Measurements from ENCODE around the gene ELMOD1.
A peak's percentile ranks its signal among the peaks of the same experiment; 100 is the strongest.

ELMOD1 gene

DNA sequence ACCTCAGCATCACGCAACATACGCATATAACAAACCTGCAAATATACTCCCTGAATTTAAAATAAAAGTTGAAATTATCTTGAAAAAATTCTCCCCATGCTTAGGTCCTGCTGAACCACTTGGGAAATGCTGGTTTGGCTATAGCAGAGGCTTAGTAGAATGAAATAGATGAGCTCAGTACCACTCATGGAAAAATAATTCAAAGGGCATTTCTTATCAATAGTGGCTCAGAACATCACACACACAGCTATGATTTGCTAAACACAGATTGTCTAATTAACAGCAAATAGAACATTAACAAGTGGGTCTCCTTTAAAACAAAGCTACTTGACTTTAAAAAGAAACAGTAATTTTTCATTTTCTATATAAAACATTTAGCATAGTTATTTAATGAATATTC, 21.5 kb downstream of the ELMOD1 start:
- TF ChIP-seq, protein P1, sequence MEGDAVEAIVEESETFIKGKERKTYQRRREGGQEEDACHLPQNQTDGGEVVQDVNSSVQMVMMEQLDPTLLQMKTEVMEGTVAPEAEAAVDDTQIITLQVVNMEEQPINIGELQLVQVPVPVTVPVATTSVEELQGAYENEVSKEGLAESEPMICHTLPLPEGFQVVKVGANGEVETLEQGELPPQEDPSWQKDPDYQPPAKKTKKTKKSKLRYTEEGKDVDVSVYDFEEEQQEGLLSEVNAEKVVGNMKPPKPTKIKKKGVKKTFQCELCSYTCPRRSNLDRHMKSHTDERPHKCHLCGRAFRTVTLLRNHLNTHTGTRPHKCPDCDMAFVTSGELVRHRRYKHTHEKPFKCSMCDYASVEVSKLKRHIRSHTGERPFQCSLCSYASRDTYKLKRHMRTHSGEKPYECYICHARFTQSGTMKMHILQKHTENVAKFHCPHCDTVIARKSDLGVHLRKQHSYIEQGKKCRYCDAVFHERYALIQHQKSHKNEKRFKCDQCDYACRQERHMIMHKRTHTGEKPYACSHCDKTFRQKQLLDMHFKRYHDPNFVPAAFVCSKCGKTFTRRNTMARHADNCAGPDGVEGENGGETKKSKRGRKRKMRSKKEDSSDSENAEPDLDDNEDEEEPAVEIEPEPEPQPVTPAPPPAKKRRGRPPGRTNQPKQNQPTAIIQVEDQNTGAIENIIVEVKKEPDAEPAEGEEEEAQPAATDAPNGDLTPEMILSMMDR (IDR thresholded peaks at IDR 0.05; ENCODE audit: low read depth, low read length) = no peak
- H3K4me3 ChIP-seq (replicated peaks in 1 of 2; ENCODE audit: low read depth in 2 of 2, low read length in 2 of 2) = no peak overlapping the region
- no peak for DNase-seq (ENCODE audit: low read depth in 2 of 2)

DNA sequence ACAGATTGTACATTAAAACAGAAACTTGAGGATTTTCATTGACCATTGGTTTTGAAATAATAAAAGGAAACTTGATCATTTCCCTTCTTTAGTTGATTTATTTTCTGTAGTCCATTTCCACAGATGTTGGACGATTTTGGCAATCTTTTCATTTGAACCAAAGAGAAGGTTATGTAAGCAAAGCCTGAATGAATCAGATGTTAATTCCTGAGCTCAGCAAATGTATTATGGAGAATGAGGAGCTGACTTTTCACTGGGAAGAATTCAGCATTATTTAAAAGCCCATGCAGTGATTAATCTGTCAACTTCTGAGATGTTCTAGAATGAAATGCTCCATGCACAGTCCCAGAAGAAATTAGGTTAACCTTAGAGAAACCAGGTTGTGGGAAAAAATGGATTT, 29.0 kb downstream of the ELMOD1 start:
- no peak overlapping the region for H3K4me3 ChIP-seq (replicated peaks in 1 of 2; ENCODE audit: low read depth in 2 of 2, low read length in 2 of 2)
- DNase-seq (ENCODE audit: low read depth in 2 of 2) = peak; percentile 1 to 38
- TF ChIP-seq, protein P1 (IDR thresholded peaks at IDR 0.05; ENCODE audit: low read depth, low read length) = no peak

DNA sequence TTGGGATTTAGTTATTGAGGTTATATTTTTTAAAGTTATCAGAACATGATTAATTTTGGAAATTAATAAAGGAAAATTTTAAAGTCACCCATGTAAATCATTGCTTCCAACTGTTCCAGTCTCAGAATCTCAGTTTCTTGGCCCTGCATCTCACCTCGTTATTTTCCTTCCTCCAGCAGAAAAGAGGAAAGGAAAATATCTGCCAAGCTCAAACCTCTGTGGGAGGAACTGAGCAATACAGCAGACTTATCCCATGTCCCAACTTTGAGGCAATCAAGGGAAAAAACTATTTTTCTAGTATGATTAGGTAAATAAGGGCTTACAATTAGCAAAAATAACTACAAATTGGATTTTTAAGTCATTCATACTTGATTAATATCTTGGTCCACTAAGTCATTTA, 30.1 kb downstream of the ELMOD1 start:
- H3K4me3 ChIP-seq (replicated peaks in 1 of 2; ENCODE audit: low read depth in 2 of 2, low read length in 2 of 2) = no peak overlapping the region
- TF ChIP-seq, protein P1 (IDR thresholded peaks at IDR 0.05; ENCODE audit: low read depth, low read length) = no peak
- DNase-seq (ENCODE audit: low read depth in 2 of 2) = no peak

DNA sequence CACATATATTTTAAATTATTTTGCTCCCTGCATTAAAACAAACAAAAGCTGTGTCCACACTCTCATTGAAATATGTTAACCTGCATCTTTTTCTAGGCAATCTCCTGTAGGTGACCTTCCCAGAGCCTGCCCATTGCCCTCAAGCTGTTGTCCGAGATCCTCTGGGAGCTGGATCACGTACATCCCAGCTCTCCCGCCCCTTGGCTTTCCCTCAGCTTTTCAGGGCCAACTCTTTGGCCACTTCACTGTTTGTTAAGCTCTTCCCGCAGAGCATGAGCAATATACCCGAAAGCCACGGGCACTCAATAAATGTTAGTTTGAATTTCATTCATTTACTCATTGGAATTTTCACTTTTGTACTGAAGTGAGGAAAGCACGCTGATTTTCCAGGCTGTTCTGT, 32.2 kb downstream of the ELMOD1 start:
- H3K4me3 ChIP-seq (replicated peaks in 1 of 2; ENCODE audit: low read depth in 2 of 2, low read length in 2 of 2) = no peak overlapping the region
- TF ChIP-seq, protein P1 (IDR thresholded peaks at IDR 0.05; ENCODE audit: low read depth, low read length) = no peak
- DNase-seq (ENCODE audit: low read depth in 2 of 2) = no peak

DNA sequence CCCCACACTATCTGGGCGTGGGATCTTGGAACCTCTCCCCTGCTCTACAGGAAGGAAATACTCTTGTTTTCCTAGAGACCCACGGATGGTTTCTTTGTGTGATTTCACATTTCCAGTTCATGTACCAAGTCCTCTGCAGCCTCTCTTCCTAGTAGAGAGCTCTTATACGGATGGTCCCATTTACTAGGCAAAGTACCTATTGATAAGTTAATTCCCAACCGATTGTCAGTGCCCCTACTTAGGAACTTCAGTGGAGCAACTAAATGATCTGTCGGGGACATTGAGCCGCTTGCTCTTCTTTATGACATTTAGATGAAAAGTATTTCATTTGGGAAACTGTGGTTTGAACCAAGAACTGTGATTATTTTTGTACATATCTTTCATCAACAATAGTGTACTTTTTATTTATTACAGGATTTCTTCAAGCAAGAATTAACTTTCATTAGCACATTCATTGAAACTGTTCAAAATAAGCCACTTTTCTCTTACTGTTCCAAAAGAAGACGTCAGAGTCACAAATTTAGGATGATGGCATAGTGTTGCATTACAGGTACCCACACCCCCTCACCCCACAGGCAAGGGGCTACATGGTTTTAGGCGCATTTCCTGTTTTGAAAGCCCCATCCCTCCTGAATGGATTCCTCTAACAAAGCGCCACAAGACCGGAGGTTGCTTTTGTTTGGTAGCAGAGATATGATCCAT, 34.2 kb downstream of the ELMOD1 start:
- TF ChIP-seq, protein P1 (IDR thresholded peaks at IDR 0.05; ENCODE audit: low read depth, low read length) = no peak
- DNase-seq (ENCODE audit: low read depth in 2 of 2) = no peak
- H3K4me3 ChIP-seq (replicated peaks in 1 of 2; ENCODE audit: low read depth in 2 of 2, low read length in 2 of 2) = no peak overlapping the region

DNA sequence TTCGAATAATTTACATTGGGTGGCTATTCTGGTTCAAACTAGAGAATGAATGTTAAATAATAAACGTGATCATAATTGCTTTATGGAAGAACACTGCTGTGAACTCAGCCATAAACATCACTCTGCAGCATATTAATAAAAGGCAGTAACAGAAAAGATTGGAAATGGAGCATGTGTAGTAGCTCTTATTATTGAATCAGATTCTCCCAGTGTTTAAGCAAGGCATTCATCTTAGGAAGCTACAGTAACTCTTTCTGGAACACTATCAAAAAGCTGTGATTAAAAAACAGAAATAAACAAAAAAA, 34.7 kb downstream of the ELMOD1 start:
- no peak overlapping the region for H3K4me3 ChIP-seq (replicated peaks in 1 of 2; ENCODE audit: low read depth in 2 of 2, low read length in 2 of 2)
- TF ChIP-seq, protein P1 (IDR thresholded peaks at IDR 0.05; ENCODE audit: low read depth, low read length) = no peak
- no peak for DNase-seq (ENCODE audit: low read depth in 2 of 2)

DNA sequence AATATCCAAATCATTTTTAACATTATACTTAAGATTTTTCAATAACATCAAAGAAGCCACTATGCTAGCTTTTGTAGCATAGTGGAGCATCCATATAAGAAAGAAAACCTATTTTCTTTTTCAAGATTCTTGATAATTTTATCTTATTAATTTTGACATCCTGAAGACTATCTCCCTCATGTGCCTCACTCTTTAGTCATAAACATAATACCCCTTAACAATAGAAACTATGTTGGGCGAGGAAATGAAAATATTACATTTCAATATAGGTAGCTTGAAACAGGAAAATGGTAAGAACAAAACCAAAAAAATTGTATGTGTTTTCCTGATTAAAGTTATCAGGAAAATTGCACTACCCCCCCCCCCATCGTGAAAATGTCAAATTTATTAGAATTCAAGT, 40.1 kb downstream of the ELMOD1 start:
- peak in 1 of 2 donors; percentile 7 for DNase-seq (ENCODE audit: low read depth in 2 of 2)
- TF ChIP-seq, protein P1 (IDR thresholded peaks at IDR 0.05; ENCODE audit: low read depth, low read length) = no peak
- H3K4me3 ChIP-seq (replicated peaks in 1 of 2; ENCODE audit: low read depth in 2 of 2, low read length in 2 of 2) = no peak overlapping the region

All from cardiac fibroblast (primary cell).